Stimulated activated CD4-positive, alpha-beta T cell treated with anti-CD3 and anti-CD28 coated beads, Interleukin-4, amount 100 ng/mL, for 1 hour (primary cell): Measurements from ENCODE around the gene GAS6.

Source experiments
- DNase-seq: peaks from one replicate; pipeline ENCODE4 v3.0.0-alpha.2; 2020

GAS6 gene

GRCh38 chr13:113850722-113851479 is 13.0 kb downstream of the GAS6 start:
- DNase-seq = no peak

DNA sequence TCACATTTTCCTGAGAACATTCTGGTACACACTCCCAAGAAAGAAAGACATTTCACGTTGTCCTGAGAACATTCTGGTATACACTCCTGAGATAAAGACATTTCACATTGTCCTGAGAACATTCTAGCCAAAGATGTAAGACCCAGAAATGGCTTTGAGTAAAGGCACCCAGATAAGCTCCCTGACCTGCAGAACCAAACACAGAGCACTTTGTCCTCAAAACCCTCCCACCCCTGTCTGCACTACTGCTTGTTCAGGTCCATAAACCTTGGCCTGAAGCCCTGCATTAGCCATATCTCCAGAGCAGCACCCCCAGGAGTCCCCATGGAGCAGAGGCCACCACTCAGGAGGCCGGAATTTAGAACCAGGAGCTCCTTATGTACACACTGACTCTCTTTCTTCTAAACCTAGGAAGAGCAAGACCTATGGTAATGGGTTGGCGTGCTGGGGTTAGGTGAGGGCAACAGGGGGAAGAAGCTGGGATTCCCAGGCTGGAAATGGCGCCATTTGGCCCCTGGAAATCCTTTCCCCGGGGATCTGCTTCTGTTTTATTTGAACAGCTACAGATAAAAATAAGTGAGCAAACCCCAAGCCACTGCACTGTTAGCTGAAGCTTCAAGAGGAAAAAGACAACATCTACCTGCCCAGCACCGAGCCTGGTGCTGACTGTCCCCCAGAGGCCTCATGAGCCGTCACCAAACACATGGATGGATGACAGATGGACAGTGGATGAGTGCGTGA is 13.7 kb downstream of the GAS6 start:
- DNase-seq = no peak

- DNase-seq = no peak
Observed at GRCh38 chr13:113849546-113849945, 14.3 kb downstream of the GAS6 start.

- DNase-seq = no peak
Observed at GRCh38 chr13:113848431-113849260, 15.2 kb downstream of the GAS6 start.

GRCh38 chr13:113848020-113848419 is 15.9 kb downstream of the GAS6 start:
- DNase-seq = no peak

- no peak for DNase-seq
Observed at GRCh38 chr13:113846636-113847318, 17.1 kb downstream of the GAS6 start.

GRCh38 chr13:113845723-113846635 is 17.9 kb downstream of the GAS6 start:
- no peak for DNase-seq

DNA sequence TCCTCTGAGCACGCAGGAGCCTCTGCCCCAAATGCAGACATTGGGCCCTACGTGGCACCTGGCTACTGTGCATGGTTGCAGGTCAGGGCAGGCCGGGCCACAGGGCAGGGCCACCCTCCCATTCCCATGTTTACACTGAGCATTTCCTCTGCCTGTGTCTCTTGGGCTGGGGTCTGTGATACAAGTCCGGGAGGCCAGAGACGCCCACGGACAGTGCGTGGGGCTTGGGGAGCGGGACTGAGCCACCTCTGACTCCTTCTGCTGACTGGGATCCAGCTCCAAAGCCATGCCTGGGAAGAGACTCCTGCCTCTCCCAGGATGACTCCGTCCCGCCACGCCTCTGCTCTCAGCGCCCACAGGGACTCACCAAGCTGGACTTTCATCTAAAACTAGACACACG is 18.8 kb downstream of the GAS6 start:
- DNase-seq = no peak

GRCh38 chr13:113843864-113844556 is 19.9 kb downstream of the GAS6 start:
- no peak for DNase-seq

GRCh38 chr13:113843063-113843654 is 20.7 kb downstream of the GAS6 start:
- no peak for DNase-seq

- no peak for DNase-seq
Observed at GRCh38 chr13:113842336-113843062, 21.4 kb downstream of the GAS6 start.

GRCh38 chr13:113841353-113841650 is 22.6 kb downstream of the GAS6 start:
- no peak for DNase-seq

- DNase-seq = no peak
Observed at GRCh38 chr13:113840541-113841352, 23.1 kb downstream of the GAS6 start.

DNA sequence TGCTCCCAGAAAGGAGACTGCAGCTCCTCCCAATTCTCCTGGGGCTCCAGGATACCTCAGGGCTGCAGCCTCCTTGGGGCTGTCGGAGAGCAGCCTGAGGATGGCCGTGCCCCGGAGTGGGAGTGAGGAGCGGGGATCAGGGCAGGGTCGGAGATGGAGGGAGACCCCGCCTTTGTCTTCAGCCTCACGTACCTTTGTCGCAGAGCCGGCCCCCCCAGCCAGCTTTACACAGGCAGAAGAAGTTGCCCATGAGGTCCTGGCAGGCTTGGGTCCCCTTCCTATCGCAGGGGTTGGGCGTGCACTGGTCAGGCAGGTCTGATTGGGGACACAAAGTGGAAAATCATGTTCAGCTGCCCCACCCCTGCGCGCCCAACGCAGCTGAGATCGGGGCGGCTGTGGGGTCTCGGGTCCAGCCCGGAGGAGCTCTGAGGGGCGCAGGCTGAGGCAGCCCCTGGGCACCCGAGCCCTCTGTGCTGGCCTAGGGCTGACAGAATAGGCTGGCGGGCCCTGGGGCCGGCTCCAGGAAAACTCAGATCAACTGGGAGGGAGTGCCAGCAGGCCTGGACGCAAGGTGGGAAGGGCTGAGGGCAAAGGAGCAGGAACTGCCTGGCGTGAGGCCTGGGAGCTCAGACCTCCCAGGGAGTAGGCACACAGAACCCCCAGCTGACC is 24.2 kb downstream of the GAS6 start:
- DNase-seq = no peak

GRCh38 chr13:113838711-113839201 is 25.1 kb downstream of the GAS6 start:
- DNase-seq = no peak

DNA sequence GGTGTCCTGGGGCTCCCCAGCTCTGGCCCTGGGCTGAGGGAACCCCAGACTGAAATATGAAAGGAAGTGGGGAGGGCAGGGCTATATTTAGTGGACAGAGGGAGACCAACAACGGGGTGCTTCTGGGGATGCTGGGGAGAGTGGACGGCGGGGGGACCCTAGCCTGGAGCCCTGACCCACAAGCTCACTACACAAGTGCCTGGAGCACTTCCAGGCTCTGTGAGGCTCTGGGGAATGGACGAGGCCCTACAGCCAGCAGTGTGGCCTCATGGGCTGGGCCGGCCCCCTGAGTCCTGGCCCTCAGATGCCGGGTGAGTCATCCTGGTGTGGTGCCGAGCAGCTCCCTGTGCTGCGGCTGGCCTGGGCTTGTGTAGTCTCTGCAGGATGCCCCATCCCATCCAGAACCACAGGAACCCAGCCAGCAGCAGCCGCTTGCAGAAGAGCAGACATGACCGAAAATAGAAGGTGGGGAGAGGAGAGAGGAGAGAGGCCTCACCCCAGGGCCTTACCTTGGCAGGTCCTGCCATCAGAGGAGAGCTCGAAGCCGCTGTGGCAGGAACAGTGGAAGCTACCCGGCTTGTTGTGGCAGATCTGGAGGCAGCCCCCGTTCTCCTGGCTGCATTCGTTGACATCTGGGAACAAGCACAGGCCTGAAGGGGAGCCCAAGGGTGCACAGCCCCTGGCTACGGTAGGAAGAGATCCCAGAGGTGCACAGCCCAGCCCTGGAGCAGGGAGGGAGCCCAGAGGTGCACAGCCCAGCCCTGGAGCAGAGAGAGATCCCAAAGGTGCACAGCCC is 26.1 kb downstream of the GAS6 start:
- no peak for DNase-seq

- no peak for DNase-seq
Observed at GRCh38 chr13:113836768-113837559, 26.9 kb downstream of the GAS6 start.
